Measurements from ENCODE around the gene RBM18. TPM values are rescaled to one million over a fixed set of nuclear protein-coding genes. Genes with fewer than 3 reads are reported as not detected.

RBM18 gene
- total and polyA plus RNA-seq, 2 experiments from 2014 or later = 9.3 to 25.5 TPM

- no peak for TF ChIP-seq ETS1 (IDR thresholded peaks at IDR 0.05)
- TF ChIP-seq REST (IDR thresholded peaks at IDR 0.05; ENCODE audit: unreplicated experiment) = no peak
- TF ChIP-seq, protein P1, sequence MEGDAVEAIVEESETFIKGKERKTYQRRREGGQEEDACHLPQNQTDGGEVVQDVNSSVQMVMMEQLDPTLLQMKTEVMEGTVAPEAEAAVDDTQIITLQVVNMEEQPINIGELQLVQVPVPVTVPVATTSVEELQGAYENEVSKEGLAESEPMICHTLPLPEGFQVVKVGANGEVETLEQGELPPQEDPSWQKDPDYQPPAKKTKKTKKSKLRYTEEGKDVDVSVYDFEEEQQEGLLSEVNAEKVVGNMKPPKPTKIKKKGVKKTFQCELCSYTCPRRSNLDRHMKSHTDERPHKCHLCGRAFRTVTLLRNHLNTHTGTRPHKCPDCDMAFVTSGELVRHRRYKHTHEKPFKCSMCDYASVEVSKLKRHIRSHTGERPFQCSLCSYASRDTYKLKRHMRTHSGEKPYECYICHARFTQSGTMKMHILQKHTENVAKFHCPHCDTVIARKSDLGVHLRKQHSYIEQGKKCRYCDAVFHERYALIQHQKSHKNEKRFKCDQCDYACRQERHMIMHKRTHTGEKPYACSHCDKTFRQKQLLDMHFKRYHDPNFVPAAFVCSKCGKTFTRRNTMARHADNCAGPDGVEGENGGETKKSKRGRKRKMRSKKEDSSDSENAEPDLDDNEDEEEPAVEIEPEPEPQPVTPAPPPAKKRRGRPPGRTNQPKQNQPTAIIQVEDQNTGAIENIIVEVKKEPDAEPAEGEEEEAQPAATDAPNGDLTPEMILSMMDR (conservative IDR thresholded peaks at IDR 0.05; ENCODE audit: low read depth in 2 of 2) = no peak
- TF ChIP-seq EZH2 (IDR thresholded peaks at IDR 0.05; ENCODE audit: low read depth, unreplicated experiment) = no peak
- no peak for TF ChIP-seq CREB1 (CRISPR knock-in tag; IDR thresholded peaks at IDR 0.05; ENCODE audit: low read depth)
These were observed 55.2 kb downstream of the RBM18 start (continued) for GRCh38 chr9:122209451-122209850.

DNA sequence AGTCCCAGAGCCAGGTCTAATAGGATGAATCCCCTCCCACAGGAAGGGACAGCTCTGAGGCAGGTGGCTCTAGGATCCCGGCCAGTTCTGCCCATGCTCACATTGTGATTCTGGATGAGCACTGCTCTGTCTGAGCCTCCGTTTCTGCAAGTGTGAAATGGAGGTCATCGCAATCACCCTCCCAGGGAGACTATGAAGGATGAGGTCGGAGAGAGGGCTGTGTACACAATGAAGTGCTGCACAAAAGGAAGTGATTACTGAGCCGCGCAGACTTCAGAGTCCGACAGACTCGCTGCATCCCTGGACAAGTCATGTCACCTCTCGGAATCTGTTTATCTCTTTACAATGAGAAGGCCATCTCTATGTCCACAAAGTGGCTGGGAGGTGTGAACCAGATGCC lies 57.5 kb downstream of the RBM18 start:
- Mint-ChIP-seq H3K27ac (no peak overlapping the region), H3K4me3 (no peak overlapping the region), H3K27me3 (ENCODE audit: insufficient read depth, low read depth, poor library complexity) (peaks cover 18% of the 10 kb centered on the region), H3K4me1 (peaks cover 14% of the 10 kb centered on the region), H3K9me3 (no peaks in the 10 kb centered on the region), H3K36me3 (ENCODE audit: low read depth) (no peaks in the 10 kb centered on the region; the same call in 2 of the 3 replicates)
- no peaks in the 10 kb centered on the region for H4K20me1 ChIP-seq (replicated peaks; ENCODE audit: insufficient read depth)
- peaks cover 17% of the 10 kb centered on the region for H3K27me3 ChIP-seq (ENCODE audit: insufficient read depth)
- H3K36me3 ChIP-seq (ENCODE audit: insufficient read depth) = no peaks in the 10 kb centered on the region
- peaks cover 13% of the 10 kb centered on the region for H3K4me1 ChIP-seq (ENCODE audit: insufficient read depth)
- no peaks in the 10 kb centered on the region for H3K79me2 ChIP-seq (replicated peaks; ENCODE audit: insufficient read depth)
- 0 out of 2 replicates have a peak, but pooled peaks cover 5% of the 10 kb centered on the region for H3K9me2 ChIP-seq (ENCODE audit: insufficient read depth)
- TF ChIP-seq EZH2 (IDR thresholded peaks at IDR 0.05; ENCODE audit: low read depth, unreplicated experiment) = no peak
- TF ChIP-seq ZNF331 (CRISPR knock-in tag; IDR thresholded peaks at IDR 0.05; ENCODE audit: low read depth) = no peak
- TF ChIP-seq REST (IDR thresholded peaks at IDR 0.05; ENCODE audit: unreplicated experiment) = no peak
- TF ChIP-seq POLR2AphosphoS5 (IDR thresholded peaks at IDR 0.05; ENCODE audit: low read depth) = no peak
- H3K4me2 ChIP-seq = no peak overlapping the region
- no peak overlapping the region for H3K27ac ChIP-seq (ENCODE audit: low read depth)
- H3K4me3 ChIP-seq = no peak overlapping the region
- ATAC-seq = no peak
- H3F3A ChIP-seq (replicated peaks; ENCODE audit: low read depth) = no peaks in the 10 kb centered on the region
- no peak overlapping the region for H2AFZ ChIP-seq
- no peak for DNase-seq (ENCODE audit: low spot score)

Data from GM23338 (cell line).